ENCODE measurements around the gene ACO1.

GRCh38 chr9:32385152-32385884, 875 bp downstream of the ACO1 start:
- TF ChIP-seq POLR2A (IDR thresholded peaks at IDR 0.05; ENCODE audit: low read length), result no peak
- no peak for TF ChIP-seq GATA1 (IDR thresholded peaks at IDR 0.05; ENCODE audit: low read depth, low read length)

Data from erythroblast (primary cell).